Rectal smooth muscle tissue (tissue), 1 donor: ENCODE measurements around the gene MICAL2.

ENCODE experiments used
- H3K27ac ChIP-seq: one replicate; pipeline ENCODE4 v1.7.0; 2013; ENCODE audit warnings: low read depth, low read length, inconsistent platforms
- H3K27me3 ChIP-seq: one replicate; pipeline ENCODE4 v1.7.0; 2013; ENCODE audit warnings: low read length; ENCODE audit not compliant: control insufficient read depth, insufficient read depth
- H3K36me3 ChIP-seq: one replicate; pipeline ENCODE4 v1.7.0; 2013; ENCODE audit warnings: low read length; ENCODE audit not compliant: control insufficient read depth, insufficient read depth
- H3K4me1 ChIP-seq: one replicate; pipeline ENCODE4 v1.7.0; 2013; ENCODE audit warnings: low read length; ENCODE audit not compliant: control insufficient read depth, insufficient read depth
- H3K4me3 ChIP-seq: one replicate; pipeline ENCODE4 v1.7.0; 2013; ENCODE audit warnings: low read length
- H3K9ac ChIP-seq: one replicate; pipeline ENCODE4 v1.7.0; 2013; ENCODE audit warnings: low read length

Gene MICAL2

DNA sequence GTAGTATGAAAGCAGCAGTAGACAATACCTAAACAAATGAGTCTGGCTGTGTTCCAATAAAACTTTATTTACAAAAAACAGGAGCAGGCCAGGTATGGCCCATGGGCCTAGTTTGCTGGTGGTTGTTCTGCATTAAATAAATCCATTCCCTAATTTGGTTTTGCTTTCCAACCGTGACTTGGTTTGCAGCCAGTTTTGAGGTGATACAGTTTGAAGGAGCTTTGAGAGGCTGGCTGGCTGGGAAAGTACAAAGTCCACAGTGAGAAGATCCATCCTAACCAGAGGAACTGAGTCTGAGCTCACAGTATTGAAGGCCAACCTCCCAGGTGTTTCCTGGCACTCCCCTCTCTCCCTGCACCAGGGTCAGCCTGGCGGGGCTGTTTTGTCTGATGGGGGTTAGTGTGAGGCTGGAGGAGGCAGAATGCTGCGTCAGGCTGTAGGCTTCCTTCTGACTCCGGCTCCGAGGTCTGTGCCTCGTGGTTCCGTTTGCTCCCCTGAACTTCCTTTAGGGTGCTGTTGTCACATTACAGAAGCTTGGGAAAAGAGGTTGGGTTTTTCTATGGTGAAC, 129.5 kb downstream of the MICAL2 start:
- Histone ChIP-seq H3K36me3 (peaks cover 6% of the 10 kb centered on the region), H3K4me3 (no peak overlapping the region), H3K4me1 (peaks cover 70% of the 10 kb centered on the region), H3K27me3 (no peaks in the 10 kb centered on the region), H3K27ac (peak overlapping the region; percentile 86), H3K9ac (no peak overlapping the region)

DNA sequence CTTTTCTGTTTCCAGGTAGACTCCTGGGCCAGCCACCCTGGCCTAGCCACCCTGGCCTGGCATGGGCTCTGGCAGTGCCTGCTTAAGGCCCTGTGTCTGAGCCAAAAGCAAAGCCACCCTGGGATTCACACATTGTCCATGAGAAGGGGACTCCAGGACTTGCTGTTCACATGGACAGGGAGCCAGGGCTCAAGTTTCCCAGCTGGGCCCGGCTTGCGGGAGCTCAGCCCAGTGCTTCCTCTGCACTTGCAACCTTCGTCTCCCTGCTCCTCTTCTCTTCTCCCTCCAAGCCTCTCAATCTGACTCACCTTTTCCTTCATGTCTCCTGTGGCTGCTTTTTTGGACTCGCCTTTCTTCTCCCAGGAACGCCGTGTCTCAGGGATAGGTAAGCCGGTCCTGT, 130.3 kb downstream of the MICAL2 start:
- Histone ChIP-seq H3K4me3 (no peak overlapping the region), H3K4me1 (peaks cover 69% of the 10 kb centered on the region), H3K9ac (no peak overlapping the region), H3K27me3 (no peaks in the 10 kb centered on the region), H3K27ac (peak overlapping the region; percentile 86), H3K36me3 (peaks cover 6% of the 10 kb centered on the region)

DNA sequence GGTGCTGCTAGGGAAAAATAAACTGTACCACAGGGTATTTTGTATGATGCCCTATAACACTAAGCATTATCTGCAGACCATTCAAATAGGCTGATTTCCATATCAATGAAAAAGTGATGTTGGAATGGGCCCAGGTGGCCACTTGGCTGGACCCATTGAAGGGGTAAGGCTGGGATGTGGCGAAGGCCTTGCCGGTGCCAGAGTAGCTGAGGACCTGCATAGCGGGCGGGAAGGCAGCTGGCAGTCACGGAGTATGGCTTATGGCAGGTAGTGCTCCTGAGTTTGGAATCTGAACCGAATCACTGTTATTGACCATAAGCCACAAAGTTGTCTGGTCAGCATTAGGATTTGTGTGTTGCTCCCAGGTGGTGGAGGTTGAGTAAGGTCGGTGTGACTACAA, 131.0 kb downstream of the MICAL2 start:
- H3K27ac ChIP-seq: no peak overlapping the region
- H3K4me1 ChIP-seq: peaks cover 61% of the 10 kb centered on the region
- H3K9ac ChIP-seq: no peak overlapping the region
- peaks cover 6% of the 10 kb centered on the region for H3K36me3 ChIP-seq
- H3K4me3 ChIP-seq: no peak overlapping the region
- no peaks in the 10 kb centered on the region for H3K27me3 ChIP-seq

DNA sequence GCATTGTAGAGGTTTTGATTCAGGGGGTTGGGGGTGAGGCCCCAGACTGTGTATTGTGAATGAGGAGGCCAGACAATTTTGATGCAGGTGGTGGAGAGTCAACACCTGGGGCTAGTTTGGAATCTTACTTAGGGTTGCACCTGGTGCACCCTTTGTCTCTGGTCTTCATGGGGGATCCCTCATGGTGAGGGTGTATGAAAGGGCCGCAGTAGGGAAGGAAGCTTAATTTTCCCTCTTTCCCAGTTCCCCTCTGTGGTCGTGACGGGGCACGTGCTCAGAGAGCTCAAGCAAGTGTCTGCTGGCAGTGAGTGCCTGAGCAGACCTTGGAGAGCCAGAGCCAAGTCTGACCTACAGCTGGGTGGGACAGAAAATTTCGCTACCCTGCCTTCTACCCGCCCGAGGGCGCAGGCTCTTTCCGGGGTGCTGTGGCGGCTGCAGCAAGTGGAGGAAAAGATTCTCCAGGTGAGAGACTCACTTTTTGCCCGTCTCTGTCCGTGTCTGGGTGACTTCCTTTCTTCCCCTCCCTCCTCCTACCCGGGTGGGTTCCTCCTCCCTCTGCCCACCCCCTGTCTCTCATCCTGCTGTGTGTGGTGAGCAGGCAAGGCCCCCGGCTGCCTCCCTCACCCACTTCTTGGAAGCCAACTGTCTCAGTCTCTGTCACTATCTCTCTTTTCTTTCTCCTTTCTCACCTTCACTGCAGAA, 131.7 kb downstream of the MICAL2 start:
- no peak overlapping the region for H3K27ac ChIP-seq
- peaks cover 54% of the 10 kb centered on the region for H3K4me1 ChIP-seq

DNA sequence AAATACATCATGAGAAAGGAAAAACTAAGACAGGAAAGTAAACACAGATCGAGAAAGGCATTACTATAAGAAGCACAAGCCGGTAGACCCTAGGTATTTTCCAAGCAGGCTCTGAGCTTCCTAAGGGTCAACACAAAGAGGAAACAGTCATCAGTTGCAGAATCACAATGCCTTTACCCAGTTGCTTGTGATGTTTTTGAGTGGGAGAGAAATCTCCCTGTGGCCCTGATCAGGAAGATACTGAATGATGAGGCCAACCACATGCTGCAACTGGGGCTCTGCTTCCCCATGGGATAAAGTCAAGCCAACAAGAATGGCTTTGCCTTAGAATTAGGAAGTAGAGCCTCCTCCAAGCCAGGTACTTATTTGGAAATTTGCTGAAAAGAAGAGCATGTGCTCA, 132.6 kb downstream of the MICAL2 start:
- H3K27ac ChIP-seq: peak overlapping the region; percentile 42
- H3K36me3 ChIP-seq: peaks cover 6% of the 10 kb centered on the region
- H3K27me3 ChIP-seq: no peaks in the 10 kb centered on the region
- H3K9ac ChIP-seq: no peak overlapping the region
- H3K4me1 ChIP-seq: peaks cover 54% of the 10 kb centered on the region
- H3K4me3 ChIP-seq: no peak overlapping the region

More for the DNA sequence above, 131.7 kb downstream of the MICAL2 start:
- no peak overlapping the region for H3K9ac ChIP-seq
- H3K4me3 ChIP-seq: no peak overlapping the region
- H3K36me3 ChIP-seq: peaks cover 6% of the 10 kb centered on the region
- H3K27me3 ChIP-seq: no peaks in the 10 kb centered on the region

DNA sequence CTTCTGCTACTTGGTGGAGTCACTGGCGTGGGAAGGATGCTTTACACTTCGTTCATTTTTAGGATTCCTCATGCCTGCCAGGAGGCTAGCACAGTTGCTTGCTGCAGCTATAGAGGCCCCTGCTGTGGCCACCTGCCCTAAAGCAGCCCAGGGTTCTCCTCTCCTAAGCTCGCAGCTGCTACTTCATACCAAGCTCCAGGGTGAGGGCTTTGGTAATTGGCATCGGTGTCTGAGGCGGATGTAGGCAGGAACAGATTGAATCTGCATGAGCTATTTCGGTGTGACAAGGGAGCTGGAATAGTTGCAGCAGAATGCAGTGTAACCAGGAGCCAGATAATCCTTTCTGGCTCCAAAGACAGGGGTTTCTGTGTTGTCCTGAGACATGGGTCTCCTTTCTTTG, 133.1 kb downstream of the MICAL2 start:
- H3K4me1 ChIP-seq: peaks cover 54% of the 10 kb centered on the region

DNA sequence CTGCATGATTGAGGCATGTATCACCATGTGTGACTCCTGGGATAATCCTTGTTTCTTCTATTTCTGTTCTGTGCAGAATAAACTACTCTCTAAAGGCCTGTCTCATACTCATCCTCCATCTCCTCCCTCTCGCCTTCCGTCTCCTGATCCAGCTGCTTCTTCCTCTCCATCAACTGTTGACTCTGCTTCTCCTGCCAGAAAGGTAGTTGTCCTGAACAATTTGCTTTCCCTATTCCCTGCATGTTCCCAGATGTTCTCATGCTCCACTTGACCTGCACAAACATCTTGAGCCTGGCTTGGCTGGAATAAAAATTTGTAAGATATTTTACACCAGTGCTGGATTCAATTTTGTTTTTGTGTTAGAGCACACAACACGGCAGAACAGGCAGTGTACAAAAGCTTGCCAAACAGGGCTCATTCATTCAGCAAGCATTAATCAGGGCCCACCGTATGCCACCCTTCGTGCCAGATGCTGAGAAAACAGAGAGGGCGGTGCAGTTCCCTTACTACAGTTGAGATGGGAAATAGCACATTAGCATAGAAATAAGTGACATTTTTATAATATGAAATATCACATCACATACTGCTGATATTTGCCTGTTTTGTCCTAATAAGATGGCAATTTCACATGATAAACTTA, 133.6 kb downstream of the MICAL2 start:
- no peaks in the 10 kb centered on the region for H3K27me3 ChIP-seq
- H3K4me3 ChIP-seq: no peak overlapping the region
- peaks cover 7% of the 10 kb centered on the region for H3K36me3 ChIP-seq
- H3K9ac ChIP-seq: no peak overlapping the region
- peaks cover 55% of the 10 kb centered on the region for H3K4me1 ChIP-seq
- H3K27ac ChIP-seq: peak overlapping the region; percentile 42

More for the DNA sequence above, 133.1 kb downstream of the MICAL2 start:
- Histone ChIP-seq H3K27ac (peak overlapping the region; percentile 42), H3K9ac (no peak overlapping the region), H3K4me3 (no peak overlapping the region), H3K27me3 (no peaks in the 10 kb centered on the region), H3K36me3 (peaks cover 6% of the 10 kb centered on the region)

DNA sequence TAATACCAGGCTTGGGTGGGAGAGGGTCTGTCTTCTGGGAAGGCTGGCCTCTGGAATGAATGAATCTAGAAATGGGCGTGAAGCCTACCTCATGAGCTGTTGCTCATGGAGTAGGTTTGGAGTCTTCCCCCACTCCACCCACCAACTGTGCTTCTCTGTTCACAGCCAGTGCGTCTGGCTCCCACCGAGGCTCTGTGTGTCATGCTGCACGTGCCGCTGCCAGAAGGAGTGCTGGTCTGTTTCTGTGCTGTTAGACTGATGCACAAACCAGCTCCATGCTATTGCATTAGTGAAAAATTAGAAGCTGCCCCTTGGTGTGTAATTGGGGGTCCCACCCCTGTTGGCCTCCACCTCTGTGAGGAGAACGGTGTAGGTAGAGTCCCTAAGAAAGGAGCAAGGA, 134.7 kb downstream of the MICAL2 start:
- Histone ChIP-seq H3K4me1 (peaks cover 54% of the 10 kb centered on the region), H3K36me3 (peaks cover 13% of the 10 kb centered on the region), H3K27me3 (no peaks in the 10 kb centered on the region), H3K4me3 (no peak overlapping the region), H3K9ac (no peak overlapping the region), H3K27ac (peak overlapping the region; percentile 34)

DNA sequence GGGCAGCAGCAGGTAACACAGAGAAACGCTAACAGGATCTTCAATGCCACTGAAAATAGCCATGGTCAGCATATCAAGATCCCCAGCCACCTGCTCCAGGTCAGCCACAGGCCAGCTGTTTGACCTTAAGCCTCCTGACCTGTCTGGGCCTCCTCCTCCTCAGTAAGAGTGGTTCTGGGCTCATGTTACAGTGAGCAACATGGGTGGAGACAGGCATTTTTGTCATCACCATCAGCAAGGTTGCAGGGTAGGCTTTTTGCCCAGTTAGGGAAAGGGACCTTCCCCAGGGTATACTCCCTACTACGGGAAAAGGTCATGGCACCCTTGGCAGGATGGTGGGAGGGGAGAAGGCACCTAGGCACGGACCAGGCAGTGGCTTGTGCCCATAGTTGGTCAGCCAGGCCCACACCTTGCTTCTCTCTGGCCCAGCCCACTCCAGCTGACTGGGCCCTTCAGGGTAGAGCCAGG, 135.2 kb downstream of the MICAL2 start:
- Histone ChIP-seq H3K4me3 (no peak overlapping the region), H3K4me1 (peaks cover 49% of the 10 kb centered on the region), H3K36me3 (peaks cover 13% of the 10 kb centered on the region), H3K27ac (peak overlapping the region; percentile 7), H3K27me3 (no peaks in the 10 kb centered on the region), H3K9ac (no peak overlapping the region)

DNA sequence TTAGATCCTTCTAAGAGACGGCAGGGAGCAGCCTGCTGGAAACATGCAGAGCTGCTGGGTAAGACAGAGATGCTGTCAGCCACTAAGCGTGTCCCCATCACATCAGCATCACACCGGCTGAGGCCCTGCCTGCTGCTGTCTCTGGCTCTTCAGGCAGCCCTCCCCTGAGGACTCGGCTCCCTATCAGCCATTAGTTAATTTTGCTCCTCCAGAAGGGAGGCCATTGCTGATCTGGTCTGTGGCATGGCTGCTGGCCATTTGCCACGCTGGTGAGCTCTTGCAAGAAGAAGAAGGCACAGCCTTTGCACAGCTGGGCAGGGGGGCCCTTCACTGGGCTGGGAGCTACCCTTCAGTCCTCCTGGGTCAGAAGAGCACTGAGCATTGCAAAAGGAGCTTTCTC, 135.8 kb downstream of the MICAL2 start:
- Histone ChIP-seq H3K4me3 (no peak overlapping the region), H3K9ac (no peak overlapping the region), H3K27ac (no peak overlapping the region), H3K36me3 (peaks cover 10% of the 10 kb centered on the region), H3K4me1 (peaks cover 47% of the 10 kb centered on the region), H3K27me3 (no peaks in the 10 kb centered on the region)

DNA sequence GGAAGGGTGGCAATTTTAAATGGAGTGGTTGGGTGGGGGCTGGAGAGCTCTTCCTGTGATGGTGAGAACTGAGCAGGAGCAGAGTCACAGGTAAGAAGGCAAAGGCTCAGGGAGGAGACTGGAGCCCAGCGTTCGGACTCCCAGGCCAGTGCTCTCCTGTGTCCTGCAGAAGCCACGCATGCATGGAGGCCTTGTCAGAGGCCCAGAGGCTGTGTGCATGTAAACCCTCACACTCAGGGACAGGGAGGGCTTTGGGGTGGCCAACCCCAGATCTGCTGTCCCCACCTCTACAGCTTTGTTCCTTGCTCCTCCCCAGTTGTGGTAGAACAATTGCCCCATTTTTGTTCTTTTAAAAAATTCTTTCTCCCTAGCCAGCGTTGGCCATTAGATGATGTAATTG, 136.6 kb downstream of the MICAL2 start:
- peaks cover 10% of the 10 kb centered on the region for H3K36me3 ChIP-seq
- H3K9ac ChIP-seq: no peak overlapping the region
- H3K27ac ChIP-seq: peak overlapping the region; percentile 81
- no peaks in the 10 kb centered on the region for H3K27me3 ChIP-seq
- H3K4me3 ChIP-seq: no peak overlapping the region
- peaks cover 47% of the 10 kb centered on the region for H3K4me1 ChIP-seq

DNA sequence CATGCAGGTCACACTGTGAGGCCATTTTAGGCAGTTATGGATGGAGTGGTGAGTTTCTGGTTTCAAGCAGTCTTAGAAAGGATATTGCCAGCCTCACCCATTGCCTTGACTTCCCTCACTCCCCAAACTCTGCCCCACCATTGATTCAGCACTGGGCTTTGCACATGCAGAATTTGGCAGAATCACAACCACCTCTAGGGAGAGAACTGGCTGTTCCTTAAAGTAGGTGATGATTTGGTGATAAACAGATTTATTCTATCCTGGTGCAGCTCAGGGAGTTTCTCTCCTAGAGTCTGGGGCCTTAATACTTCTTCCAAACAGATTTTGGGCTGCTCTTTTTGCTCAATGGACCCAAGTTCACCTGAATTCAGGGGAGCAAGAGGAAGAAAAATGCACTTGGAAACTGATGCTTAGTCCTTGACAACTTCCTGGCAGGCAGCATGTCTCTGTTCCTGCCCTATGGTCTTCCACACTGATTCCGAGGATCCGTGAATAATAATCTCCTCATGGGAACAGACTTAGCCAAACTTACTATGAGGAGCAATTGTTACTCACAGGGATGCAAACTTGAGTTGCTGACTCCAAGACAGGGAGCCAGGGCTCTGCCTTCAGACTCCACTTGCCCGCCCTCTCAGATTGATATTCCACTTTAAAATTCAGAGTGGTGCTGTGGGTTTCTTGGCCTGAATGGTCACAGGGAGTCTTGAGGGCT, 137.3 kb downstream of the MICAL2 start:
- Histone ChIP-seq H3K27ac (peak overlapping the region; percentile 81), H3K36me3 (peaks cover 13% of the 10 kb centered on the region), H3K27me3 (no peaks in the 10 kb centered on the region), H3K4me1 (peaks cover 45% of the 10 kb centered on the region), H3K9ac (no peak overlapping the region), H3K4me3 (peak overlapping the region; percentile 25)
